MM.1S (cell line): Measurements from ENCODE around the gene DBN1.

Source experiments
- CTCF ChIP-seq: fragments of 300-600 bp; sonication (generic); IDR thresholded peaks from 2 replicates; pipeline ENCODE4 v1.5.1; 2016; ENCODE audit warnings: antibody characterized with exemption, low read length, mixed read lengths
- EZH2phosphoT487 ChIP-seq: fragments of 300-600 bp; sonication (generic); IDR thresholded peaks from 2 replicates; pipeline ENCODE4 v1.6.1; 2018; ENCODE audit warnings: antibody characterized with exemption, low read length

- TF ChIP-seq CTCF (no peak), EZH2phosphoT487 (no peak)
Measured at GRCh38 chr5:177483994-177484901, 10.8 kb upstream of the DBN1 start.
